HG03196 (cell line): ENCODE measurements around the gene JMJD4.

Experiments
- ATAC-seq: cut with Tn5 transposase; IDR thresholded peaks from one replicate; pipeline ENCODE4 v1.9.1; 2021; ENCODE audit not compliant: unreplicated experiment

JMJD4 gene

DNA sequence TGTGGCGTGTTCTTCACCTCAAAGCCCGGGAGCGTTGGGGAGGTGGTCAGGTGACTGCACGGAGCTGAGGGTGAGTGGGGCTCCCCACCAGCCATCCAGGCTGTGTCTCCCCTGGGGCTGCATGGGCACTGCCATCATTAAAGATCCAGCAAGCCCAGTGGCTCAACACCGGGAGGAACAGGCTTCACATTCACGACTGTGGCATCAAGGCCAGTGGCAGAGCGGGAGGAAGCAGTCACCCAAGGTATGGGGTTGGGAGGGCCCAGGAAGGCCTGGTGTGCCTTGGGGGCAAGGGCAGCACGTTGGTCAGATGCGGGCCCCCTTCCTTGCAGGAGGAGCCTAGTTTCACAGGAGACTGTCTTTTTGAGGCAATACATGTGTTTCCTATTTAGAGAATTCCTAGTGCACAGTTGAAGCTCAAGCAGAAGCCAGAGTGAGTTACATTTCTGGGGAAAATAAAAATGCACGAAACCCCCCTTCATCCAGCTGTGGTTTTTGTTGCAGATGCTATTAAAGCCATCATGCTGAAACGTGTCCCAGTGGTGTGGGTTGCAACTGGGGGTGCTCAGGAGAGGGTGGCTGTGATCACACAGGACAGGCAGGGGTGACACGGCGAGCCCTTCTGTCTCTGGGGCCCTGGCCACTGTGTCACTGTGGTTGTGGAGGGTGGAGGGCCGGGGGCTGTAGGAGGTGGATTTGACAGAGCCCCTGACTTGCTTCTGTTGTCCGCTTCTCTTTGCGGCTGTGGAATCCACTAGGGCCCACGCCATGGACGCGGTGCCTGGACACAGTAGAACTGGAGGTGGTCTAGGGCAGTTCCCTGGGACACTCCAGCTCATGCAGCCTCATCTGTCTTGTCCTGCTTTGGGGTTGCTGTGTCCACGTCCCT is 34.2 kb upstream of the JMJD4 start:
- ATAC-seq, result no peak

DNA sequence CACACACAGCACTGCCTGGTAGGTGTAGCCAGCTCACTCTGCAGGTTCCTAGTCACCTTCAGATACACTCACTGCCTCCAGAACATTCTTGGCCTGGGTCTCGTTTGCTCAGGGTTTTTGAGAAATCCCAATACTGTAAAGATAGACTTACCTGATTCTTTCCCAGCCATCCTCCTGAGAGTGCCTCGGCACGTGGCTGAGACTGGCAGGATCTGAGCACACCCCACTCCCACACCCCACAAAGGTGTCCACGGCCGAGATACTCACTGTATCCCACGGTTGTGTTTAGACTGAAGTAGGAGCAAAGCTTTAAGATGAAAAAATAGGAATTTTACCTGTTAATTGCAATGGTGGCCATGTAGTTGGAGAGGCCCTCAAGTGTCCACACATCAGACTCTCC is 33.5 kb upstream of the JMJD4 start:
- ATAC-seq, result no peak

DNA sequence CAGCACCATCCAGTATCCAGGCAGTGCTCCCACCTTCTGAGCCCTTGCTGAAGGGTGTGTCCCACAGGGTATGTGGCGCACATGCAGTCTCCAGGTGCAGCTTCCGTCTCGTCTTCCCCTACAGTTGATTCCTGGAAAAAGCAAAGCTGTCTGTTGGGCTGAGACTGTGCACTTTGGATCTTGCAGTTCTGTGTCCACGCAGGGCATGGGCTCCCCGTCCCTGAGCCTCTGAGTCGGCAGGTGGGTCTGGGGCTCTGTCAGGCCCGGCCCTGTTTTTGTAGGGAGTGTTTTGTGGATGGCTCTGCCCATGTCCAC is 33.0 kb upstream of the JMJD4 start:
- no peak for ATAC-seq

DNA sequence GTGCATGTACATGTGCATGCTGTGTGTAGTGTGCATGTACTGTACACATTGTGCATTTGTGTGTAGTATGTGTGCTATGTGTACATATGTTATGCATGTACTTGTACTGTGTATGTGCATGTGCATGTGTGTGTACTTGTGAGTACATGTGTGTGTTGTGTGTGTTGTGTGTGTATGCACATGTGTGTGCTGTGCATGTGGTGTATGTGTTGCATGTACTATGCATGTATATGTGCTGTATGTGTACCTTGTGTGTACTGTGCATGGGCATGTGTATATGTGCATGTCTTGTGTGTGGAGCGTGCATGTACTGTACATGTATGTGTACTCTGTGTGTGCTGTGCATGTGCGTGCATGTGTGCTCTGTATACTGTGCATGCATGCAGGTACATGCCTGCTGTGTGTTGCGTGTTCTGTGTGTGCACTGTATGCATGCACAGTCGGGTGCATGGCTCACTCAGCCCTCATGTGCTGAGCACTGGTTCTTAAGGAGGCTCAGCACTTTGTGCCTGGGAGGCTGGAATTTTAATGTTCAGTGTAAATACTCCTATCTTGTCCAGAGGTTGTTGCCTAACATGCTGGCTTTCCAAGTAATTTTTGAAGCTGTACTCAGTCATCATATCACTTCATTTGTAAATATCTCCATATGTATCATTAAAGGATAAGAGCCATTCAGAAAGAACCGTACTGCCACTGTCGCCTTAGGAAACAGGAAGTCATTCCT is 32.5 kb upstream of the JMJD4 start:
- ATAC-seq, result no peak

DNA sequence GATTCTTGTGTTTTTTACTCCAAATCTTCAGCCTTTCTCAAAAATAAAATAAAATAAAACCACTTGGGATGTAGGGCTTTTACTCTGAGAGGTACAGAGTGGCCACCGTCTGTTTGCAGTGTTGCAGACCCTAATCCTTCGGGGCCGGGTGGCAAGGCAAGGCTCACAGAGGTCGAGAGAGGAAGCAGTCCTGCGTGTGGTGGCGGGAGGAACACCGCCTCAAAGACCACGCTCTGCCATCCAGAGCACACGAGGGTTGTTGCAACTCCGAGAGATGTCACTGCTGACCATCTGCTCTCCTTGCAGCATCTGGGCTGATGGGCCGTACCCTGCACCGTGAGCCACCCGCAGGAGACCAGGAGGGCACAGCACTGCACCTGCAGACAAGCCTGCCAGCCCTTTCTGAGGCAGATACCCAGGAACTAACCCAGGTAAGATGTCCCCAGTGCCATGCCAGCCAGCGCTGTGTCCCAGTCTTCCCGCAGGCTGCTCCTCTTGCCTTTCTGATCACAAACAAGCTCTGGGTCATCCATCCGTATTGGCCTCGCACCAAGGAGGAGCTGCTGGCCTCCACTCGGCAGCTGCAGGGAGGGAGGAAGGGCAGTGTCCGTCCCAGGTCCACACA is 31.7 kb upstream of the JMJD4 start:
- ATAC-seq, result no peak

DNA sequence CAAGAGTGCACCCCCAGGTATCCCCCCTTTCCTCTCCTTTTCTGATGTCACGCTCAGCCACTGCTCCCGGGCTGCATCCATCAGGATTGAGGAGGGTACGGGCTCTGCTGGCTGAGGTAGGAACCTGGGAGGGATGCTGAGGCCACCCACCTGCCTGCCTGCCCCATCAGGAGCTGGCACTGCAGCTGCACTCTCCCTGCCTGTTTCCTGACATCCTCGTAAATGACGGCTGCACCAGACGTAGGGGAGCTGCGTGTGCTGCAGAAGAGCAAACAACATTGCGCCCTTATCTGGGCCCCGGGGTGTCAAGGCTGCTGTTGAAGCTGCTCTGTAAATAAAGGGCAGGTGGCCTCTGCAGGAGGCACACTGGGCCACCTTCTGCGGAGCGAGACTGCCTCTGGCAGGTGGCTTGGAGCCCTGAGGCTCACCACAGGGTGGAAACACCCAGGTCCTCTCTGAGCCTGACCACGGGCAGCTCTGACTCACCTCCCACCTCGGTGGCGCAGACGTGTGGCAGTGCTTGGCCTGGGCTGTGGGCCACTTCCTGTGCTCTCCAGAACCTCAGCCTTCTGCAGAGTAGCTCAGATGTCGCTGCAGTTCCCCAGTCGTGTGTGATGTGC is 31.0 kb upstream of the JMJD4 start:
- ATAC-seq, result no peak

DNA sequence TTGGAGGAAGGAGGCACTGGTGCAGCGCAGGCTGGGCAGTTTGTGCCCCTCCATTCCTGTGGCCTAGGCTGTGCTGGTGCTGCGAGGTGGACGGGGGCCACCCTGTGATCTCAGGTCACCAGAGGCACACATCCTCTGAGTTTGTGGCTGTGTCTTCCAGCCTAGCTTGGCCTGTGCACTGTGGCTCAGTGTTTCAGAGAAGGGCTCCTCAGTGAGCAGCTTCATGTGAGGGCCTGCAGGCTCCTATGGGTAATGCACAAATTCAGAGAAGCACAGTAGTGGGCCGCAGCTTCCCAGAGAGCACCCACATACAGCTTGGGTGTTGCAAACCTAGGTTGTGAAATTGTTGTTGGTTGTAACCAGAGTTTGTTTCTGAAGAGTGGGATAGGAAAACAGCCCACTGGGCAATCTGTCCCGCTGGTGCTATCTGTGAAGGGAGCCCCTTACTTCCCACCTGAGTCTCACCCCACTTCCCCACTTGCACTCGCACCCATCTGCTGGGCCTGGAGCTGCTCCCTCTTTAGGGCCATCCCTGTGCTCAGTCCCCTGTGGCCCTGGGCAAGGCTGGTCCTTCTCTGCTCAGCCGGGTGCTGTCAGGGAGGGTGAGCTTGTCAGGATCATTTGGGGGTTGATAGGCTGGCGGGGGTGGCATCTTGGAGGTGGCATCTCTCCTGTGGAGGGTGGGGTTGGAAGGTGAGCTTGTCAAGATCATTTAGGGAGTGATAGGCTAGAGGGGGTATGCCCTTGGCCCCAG is 30.3 kb upstream of the JMJD4 start:
- ATAC-seq, result no peak

DNA sequence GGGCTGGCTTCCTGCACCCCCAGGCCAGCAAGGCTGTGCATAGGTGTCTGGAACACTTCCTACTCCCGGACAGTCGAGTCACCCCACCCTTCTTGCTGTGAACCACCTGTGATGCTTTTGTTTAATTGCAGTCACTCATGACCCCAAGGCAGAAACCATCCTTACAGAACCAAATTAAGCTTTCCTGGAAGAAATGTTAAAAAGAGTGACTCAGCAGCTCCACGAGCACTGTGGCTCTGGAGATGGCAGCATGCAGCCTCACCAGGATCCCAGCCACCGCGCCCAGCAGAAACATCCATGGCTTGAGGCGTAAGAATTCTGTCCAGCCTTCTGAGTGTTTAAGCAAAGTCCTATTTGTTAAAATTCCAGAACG is 28.9 kb upstream of the JMJD4 start:
- no peak for ATAC-seq

DNA sequence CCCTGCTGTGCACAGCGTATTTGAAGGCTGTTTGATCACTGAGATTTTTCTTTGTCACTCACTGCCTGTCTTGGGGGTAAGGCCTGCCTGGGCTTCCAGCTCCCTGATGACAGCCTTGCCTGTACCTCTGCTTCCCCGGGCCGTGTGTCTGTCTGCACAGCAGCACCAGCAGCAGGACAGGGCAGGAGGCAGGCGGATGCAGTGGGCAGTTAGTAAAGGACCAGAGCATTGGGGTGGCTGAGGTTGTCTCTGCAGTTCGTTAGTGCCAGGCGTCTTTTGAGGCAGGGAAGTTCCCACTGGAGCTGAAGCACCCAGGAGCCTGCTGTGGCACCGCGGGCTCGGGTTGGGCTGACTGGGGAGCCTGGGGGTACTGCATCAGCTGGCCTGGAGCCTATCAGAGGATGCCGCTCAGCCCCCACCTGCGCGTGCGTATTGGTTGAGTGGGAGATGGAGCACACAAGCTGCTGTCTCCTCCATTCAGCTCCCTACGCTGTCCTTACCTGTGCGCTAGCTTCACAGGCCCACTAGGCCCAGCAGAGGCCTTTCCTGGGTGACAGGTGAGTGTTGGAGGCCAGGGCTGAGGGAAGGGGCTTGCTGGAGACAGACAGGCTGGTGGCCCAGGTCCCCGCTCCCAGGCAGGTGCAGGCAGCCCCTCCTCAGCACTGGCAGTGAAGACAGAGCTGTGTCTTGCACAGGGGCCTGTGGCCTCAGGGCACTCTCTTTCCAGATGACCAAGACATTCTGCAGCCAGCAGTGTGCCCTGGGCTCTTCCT is 28.3 kb upstream of the JMJD4 start:
- ATAC-seq, result no peak

DNA sequence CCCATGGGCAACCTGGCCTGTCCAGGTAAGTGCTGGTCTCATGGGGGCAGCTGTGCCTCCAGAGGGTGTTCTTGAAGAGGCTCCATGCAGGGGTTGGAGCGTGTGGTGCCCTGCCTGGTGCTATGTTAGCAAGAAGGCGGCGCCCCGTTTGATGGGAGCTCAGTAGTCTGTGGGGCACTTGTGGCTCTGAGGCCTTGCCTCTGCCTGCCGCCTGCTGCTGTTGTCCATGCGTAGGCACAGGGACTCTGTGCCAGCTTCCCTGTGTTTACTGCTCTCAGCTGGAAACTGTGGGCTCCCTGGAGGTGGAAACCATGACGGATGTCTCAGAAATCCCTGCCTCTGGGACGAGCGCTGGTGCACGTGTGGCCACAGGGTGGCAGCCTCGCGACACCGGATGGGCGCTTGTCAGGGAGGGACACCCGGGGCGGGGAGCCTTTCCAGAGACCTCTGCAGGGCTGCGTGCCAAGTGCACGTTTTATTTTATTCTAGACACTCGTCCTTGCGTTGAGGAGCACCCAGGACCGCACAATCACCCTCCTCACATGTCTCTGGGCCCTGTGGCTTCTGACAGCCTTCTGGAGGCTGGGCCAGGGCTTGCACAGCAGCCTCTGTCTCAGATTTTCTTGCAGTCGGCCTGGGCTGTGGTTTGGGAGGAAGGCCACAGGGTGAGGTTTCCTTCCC is 27.3 kb upstream of the JMJD4 start:
- peak; percentile 76 for ATAC-seq

DNA sequence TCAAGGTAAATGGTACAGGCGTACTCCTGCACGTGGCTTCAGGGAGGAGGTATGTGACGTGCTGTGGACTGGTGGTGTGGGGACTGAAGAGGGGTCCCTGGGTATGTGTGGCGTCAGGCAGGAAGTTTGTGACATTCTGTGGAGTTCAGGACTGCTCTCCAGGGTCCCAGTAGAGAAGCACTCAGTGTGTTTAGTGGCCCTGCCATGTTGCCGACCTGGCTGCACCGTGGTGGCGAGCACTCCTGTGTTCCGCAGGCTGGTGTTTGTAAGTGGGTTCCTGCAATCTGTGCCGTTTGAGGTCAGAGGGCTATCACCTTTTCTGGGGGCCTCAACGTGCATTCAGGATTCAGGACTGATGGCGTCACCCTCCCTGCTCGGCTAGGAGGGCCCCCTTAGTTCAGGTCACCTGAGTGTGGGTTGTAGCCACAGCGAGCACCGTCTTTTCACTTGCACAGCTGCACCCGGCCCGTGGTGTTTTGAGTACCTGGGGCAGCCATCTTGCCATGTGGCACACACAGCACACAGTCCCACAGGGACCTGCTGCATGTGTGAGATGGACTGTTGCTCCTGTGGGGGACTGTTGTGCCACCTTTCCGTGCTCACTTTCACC is 26.6 kb upstream of the JMJD4 start:
- ATAC-seq, result no peak

DNA sequence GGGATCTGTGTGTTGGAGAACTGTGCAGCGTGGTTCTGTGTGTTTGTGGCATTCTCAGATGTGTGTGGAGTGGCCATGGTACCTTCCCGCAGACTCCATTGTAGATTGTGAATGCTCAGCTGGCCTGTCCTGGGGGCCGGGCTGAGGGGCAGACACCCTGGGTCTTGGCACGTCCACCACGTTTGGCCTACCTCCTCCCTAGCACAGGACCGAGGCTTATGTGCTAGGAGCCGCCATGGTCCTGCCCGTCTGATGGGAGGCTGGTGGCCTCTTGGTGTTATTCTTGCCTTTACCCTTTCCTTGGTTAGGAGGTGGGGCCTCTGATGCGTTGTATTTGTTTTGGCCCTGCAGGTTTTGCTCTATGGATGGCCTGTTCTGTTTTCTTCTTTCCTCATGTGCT is 25.3 kb upstream of the JMJD4 start:
- ATAC-seq, result no peak

DNA sequence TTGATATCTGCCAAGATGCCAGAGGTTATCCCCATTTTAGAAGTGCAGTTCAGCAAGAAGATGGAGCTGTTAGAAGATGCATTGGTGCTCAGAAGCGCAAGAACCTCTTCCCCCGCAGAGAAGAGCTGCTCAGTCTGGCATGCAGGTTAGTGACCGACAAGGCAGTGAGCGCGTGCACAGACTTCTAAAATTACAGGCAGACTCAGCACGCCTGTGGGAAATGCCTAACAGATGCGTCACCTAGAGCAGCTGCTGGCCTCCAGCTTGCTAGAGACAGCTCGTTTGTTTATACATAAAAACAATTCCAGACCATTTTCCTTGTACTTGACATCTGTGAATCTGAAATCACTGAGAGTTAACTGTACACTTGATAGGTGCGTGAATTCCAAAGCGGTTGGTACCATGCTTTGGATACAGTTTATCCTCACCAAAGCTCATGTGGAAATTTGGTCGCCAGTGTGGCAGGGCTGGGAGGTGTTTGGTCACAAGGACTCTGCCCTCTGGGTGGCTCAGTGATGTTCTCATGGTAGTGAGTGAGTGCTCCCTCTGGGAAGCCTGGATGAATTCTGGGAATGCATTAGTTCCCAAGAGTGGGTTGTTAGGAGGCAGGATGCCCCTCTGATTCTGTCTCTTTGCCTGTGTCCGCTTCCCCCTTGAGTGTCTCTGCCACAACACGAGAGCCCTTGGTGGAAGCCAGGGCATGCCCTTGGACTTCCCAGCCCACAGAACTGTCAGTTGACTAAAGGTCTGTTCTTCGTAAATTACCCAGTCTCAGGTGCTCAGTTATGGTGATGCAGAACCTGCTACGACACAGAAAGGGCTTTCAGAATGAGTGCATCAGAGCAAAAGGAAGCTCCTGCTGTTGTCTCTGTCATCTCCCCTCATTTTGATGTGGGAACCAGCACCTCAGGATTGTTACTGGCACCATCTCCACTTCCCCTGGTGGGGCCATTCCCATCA is 24.5 kb upstream of the JMJD4 start:
- ATAC-seq, result no peak

DNA sequence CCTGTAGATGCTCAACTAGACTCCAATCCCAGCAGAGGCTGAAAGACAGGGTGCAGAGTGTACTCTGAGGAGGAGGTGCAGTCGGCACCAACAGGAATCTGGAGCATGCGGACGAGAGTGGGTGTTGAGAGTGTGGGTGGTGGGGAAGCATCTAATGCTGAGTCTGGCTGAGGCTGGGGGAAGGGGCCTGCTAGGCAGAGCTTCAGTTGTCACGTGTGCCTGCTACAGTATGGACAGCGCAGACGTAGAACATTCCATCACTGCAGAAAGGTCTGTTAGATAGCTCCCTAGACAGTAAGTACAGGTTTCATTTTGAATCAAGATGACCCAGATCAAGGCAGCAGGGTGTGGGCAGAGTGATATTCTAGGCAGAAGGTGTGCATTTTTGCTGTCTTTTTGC is 23.3 kb upstream of the JMJD4 start:
- ATAC-seq, result no peak

DNA sequence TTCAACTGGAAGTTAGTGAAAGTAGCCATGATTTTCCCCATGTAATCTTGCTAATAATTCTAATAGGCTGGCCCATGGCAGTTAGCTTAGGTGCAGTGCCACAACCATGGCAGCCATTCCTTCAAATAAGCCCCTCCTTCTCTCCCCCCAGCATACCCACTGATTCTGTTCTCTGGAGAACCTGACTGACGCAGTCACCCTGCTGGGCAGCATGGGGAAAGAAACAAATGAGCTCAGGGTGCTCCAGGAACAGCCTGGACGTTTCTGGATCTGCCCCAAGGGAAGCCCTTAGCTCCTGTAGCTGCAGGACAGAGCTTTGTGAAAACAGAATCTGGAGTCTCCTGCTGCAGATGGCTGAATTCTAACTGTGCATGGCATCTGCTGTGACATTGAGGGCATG is 22.7 kb upstream of the JMJD4 start:
- no peak for ATAC-seq

DNA sequence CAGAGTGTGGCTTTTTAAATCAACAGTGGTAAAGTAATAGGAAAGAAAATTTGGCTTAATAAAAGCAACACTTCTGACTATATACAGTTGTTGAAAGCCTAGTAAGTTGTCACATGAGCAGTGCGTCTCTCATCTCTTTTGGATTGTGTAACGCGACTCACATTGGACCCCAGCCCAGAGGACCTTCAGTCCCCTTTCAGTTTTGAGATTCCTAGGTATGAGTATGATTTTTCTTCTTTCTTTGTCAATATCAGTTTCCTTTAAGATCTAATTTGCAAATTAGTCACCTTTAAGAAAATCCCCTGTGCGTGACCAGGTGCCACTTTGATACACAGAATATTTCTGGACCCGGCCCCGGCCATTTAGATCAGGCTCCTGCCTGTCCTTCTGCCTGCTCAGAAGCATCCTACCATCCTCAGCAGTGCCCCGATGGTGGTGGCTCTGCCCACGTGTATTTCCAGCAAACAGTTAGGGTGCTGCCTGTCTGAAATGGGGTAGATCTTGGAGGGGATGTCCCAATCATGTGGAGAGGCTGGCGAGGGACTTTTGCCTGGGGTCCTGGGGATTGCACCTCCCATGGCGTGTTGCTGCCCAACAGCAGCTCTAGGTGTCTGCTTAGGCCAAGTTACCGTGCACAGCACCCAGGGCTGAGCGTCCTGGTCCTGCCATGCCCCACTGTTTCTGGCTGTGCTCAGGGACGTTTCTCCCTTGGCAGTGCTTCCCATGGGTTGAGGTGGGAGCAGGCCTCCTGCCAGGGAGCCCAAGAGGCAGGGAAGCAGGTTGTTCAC is 21.3 kb upstream of the JMJD4 start:
- ATAC-seq, result no peak

DNA sequence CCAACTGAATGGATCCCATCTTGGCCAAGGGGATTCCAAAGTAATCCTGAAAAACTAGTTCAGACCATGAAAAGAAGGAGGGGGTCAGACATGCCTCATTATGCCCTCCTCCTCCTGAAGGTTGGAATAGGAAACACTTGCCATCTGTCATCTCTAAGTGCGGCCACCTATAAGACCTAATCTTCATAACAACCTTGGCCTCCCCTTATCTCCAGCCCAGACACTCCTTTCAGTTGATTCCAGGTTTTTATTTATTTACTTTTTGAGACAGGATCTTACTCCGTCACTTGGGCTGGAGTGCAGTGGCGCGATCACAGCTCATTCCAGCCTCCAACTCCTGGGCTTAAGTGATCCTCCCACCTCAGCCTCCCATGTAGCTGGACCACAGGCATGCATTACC is 19.9 kb upstream of the JMJD4 start:
- no peak for ATAC-seq
